Retinal pigment epithelial cell (primary cell): ENCODE measurements around the gene PKD1L1.

Experiments used
- DNase-seq: peaks from one replicate; pipeline ENCODE4 v3.0.0-alpha.2; 2010; ENCODE audit warnings: low read depth
- H3K4me3 ChIP-seq: 2 replicates; pipeline ENCODE4 v1.5.1; 2011; ENCODE audit warnings: mild to moderate bottlenecking, low read length, control low read depth, moderate library complexity
- CTCF ChIP-seq: conservative IDR thresholded peaks from 2 replicates; pipeline ENCODE4 v1.5.1; 2011; ENCODE audit warnings: low read depth, low read length, control low read depth, inconsistent platforms

PKD1L1 gene

GRCh38 chr7:47808321-47808720, 139.9 kb downstream of the PKD1L1 start:
- DNase-seq: no peak
- H3K4me3 ChIP-seq: no peak overlapping the region
- no peak for TF ChIP-seq CTCF

GRCh38 chr7:47807756-47808155, 140.5 kb downstream of the PKD1L1 start:
- no peak overlapping the region for H3K4me3 ChIP-seq
- peak; percentile 31 for TF ChIP-seq CTCF

GRCh38 chr7:47807126-47807525, 141.1 kb downstream of the PKD1L1 start:
- DNase-seq: no peak
- no peak for TF ChIP-seq CTCF
- no peak overlapping the region for H3K4me3 ChIP-seq

More at GRCh38 chr7:47807756-47808155, 140.5 kb downstream of the PKD1L1 start:
- DNase-seq: no peak

- H3K4me3 ChIP-seq: no peak overlapping the region
- no peak for DNase-seq
- TF ChIP-seq CTCF: no peak
Observed at GRCh38 chr7:47806701-47807103, 141.6 kb downstream of the PKD1L1 start.

- TF ChIP-seq CTCF: no peak
- H3K4me3 ChIP-seq: no peak overlapping the region
Observed at GRCh38 chr7:47804767-47805545, 143.3 kb downstream of the PKD1L1 start.

GRCh38 chr7:47803846-47804245, 144.4 kb downstream of the PKD1L1 start:
- no peak for DNase-seq
- no peak for TF ChIP-seq CTCF
- H3K4me3 ChIP-seq: no peak overlapping the region

More at GRCh38 chr7:47804767-47805545, 143.3 kb downstream of the PKD1L1 start:
- DNase-seq: no peak

- DNase-seq: no peak
- TF ChIP-seq CTCF: no peak
- H3K4me3 ChIP-seq: no peak overlapping the region
Observed at GRCh38 chr7:47803025-47803424, 145.2 kb downstream of the PKD1L1 start.
